ENCODE data around the gene ZNF260.

GRCh38 chr19:36527341-36527740, 730 bp downstream of the ZNF260 start:
- TF ChIP-seq EP300 (IDR thresholded peaks at IDR 0.05) (no peak), CTCF (IDR thresholded peaks at IDR 0.05) (no peak), POLR2A (IDR thresholded peaks at IDR 0.05) (no peak)

Data from ovary (tissue), 3 donors.